ENCODE measurements around the gene ALAD.

ALAD gene

GRCh38 chr9:113375057-113376023, 25.7 kb downstream of the ALAD start:
- TF ChIP-seq TAF1 (IDR thresholded peaks at IDR 0.05; ENCODE audit: borderline replicate concordance, insufficient read depth, low read length) (no peak), SIN3A (IDR thresholded peaks at IDR 0.05; ENCODE audit: borderline replicate concordance, insufficient read depth, low read length) (no peak), FOXP2 (optimal IDR thresholded peaks at IDR 0.05; ENCODE audit: borderline replicate concordance, extremely low read depth, extremely low read length, insufficient read depth) (no peak), REST (IDR thresholded peaks at IDR 0.05; ENCODE audit: insufficient read depth in 1 of 2, low read depth in 2 of 2, low read length in 2 of 2) (no peak), POLR2AphosphoS5 (IDR thresholded peaks at IDR 0.05; ENCODE audit: low read depth, low read length) (no peak)

- TF ChIP-seq POLR2AphosphoS5 (IDR thresholded peaks at IDR 0.05; ENCODE audit: low read depth, low read length) (no peak), REST (IDR thresholded peaks at IDR 0.05; ENCODE audit: insufficient read depth in 1 of 2, low read depth in 2 of 2, low read length in 2 of 2) (no peak), SIN3A (IDR thresholded peaks at IDR 0.05; ENCODE audit: borderline replicate concordance, insufficient read depth, low read length) (no peak), FOXP2 (optimal IDR thresholded peaks at IDR 0.05; ENCODE audit: borderline replicate concordance, extremely low read depth, extremely low read length, insufficient read depth) (no peak), TAF1 (IDR thresholded peaks at IDR 0.05; ENCODE audit: borderline replicate concordance, insufficient read depth, low read length) (no peak)
These were observed 27.2 kb downstream of the ALAD start for GRCh38 chr9:113373676-113374392.

GRCh38 chr9:113373256-113373655, 27.8 kb downstream of the ALAD start:
- TF ChIP-seq TAF1 (IDR thresholded peaks at IDR 0.05; ENCODE audit: borderline replicate concordance, insufficient read depth, low read length): no peak
- TF ChIP-seq SIN3A (IDR thresholded peaks at IDR 0.05; ENCODE audit: borderline replicate concordance, insufficient read depth, low read length): no peak
- TF ChIP-seq POLR2AphosphoS5 (IDR thresholded peaks at IDR 0.05; ENCODE audit: low read depth, low read length): no peak
- TF ChIP-seq FOXP2 (optimal IDR thresholded peaks at IDR 0.05; ENCODE audit: borderline replicate concordance, extremely low read depth, extremely low read length, insufficient read depth): no peak

DNA sequence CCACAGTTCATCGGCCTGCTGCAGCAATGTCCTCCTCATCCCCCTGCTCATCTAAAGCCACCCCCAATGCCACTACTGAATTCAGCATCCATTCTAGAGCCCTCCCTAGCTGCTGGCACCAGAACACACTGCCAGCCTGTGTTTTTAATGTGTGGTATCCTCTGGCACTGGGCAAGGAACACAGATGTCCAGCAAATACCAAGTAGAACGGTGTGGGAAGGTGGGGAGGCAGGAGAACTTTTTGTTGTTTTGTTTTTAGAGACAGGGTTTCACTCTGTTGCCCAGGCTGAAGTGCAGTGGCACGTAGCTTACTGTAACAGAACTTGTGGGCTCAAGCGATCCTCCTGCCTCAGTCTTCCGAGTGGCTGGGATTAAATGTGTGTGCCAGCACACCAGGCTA, 29.0 kb downstream of the ALAD start:
- TF ChIP-seq SIN3A (IDR thresholded peaks at IDR 0.05; ENCODE audit: borderline replicate concordance, insufficient read depth, low read length): no peak
- TF ChIP-seq FOXP2 (optimal IDR thresholded peaks at IDR 0.05; ENCODE audit: borderline replicate concordance, extremely low read depth, extremely low read length, insufficient read depth): no peak
- no peak for TF ChIP-seq POLR2AphosphoS5 (IDR thresholded peaks at IDR 0.05; ENCODE audit: low read depth, low read length)
- no peak for TF ChIP-seq TAF1 (IDR thresholded peaks at IDR 0.05; ENCODE audit: borderline replicate concordance, insufficient read depth, low read length)
- no peak for TF ChIP-seq REST (IDR thresholded peaks at IDR 0.05; ENCODE audit: insufficient read depth in 1 of 2, low read depth in 2 of 2, low read length in 2 of 2)

DNA sequence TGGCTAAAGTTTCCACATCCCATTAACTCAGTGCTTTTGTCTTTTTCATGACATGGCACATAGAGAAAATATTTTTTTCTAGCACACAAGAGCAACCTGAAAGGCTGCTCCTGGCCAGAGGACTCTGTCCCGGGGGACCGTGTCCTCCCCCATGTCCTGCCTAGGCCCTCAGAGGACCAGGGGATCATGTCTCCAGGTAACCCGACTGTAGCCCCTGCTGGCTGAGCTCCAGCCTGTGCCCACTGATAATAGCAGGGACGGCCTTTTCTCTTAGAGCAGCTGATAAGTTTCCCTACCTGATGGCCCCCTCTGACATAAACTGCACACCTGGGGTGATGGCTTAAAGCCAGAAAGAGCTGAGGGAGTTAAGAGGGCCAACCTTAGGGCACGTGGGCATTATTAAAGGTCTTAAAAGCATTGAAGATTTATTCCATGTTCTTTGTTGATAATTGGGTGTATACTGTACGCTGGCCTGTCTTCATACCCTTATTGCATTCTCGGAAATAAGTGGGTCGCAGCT, 30.2 kb downstream of the ALAD start:
- TF ChIP-seq SIN3A (IDR thresholded peaks at IDR 0.05; ENCODE audit: borderline replicate concordance, insufficient read depth, low read length) (no peak), REST (IDR thresholded peaks at IDR 0.05; ENCODE audit: insufficient read depth in 1 of 2, low read depth in 2 of 2, low read length in 2 of 2) (no peak), POLR2AphosphoS5 (IDR thresholded peaks at IDR 0.05; ENCODE audit: low read depth, low read length) (no peak), TAF1 (IDR thresholded peaks at IDR 0.05; ENCODE audit: borderline replicate concordance, insufficient read depth, low read length) (no peak), FOXP2 (optimal IDR thresholded peaks at IDR 0.05; ENCODE audit: borderline replicate concordance, extremely low read depth, extremely low read length, insufficient read depth) (no peak)

All from PFSK-1 (cell line).